ENCODE data around the gene HIPK1.
"Not testable (repeated sequence)": the region's sequence is repeated elsewhere in the genome, so short reads cannot be mapped to it uniquely, and the experiment has no call there.

GRCh38 chr1:114006825-114007224 is 77.7 kb downstream of the HIPK1 start:
- TF ChIP-seq POLR2A (IDR thresholded peaks at IDR 0.05; ENCODE audit: low read length); GATA1 (IDR thresholded peaks at IDR 0.05; ENCODE audit: low read depth, low read length): not testable (repeated sequence)
